Skeletal muscle satellite cell (primary cell): Measurements from ENCODE around the gene PYGB.
"Not testable (repeated sequence)": the region's sequence is repeated elsewhere in the genome, so short reads cannot be mapped to it uniquely, and the experiment has no call there.

Source experiments
- H3K27me3 ChIP-seq: 2 replicates; pipeline ENCODE4 v1.7.0; 2013; ENCODE audit warnings: low read length; ENCODE audit not compliant: control insufficient read depth, insufficient read depth
- H3K36me3 ChIP-seq: 2 replicates; pipeline ENCODE4 v1.7.0; 2013; ENCODE audit warnings: mild to moderate bottlenecking, control low read depth, low read length; ENCODE audit not compliant: insufficient read depth
- H3K4me1 ChIP-seq: 2 replicates; pipeline ENCODE4 v1.7.0; 2013; ENCODE audit warnings: low read length; ENCODE audit not compliant: control insufficient read depth, insufficient read depth
- H3K4me2 ChIP-seq: 2 replicates; pipeline ENCODE4 v1.7.0; 2013; ENCODE audit warnings: mild to moderate bottlenecking, low read length
- H3K4me3 ChIP-seq: 2 replicates; pipeline ENCODE4 v1.7.0; 2013; ENCODE audit warnings: low read length
- H3K9ac ChIP-seq: 2 replicates; pipeline ENCODE4 v1.7.0; 2013; ENCODE audit warnings: mild to moderate bottlenecking, low read depth, low read length, moderate library complexity
- H3K9me3 ChIP-seq: replicated peaks from 2 replicates; pipeline ENCODE4 v1.7.0; 2013; ENCODE audit warnings: mild to moderate bottlenecking, control low read depth, low read length

Gene PYGB

GRCh38 chr20:25321991-25322390 is 74.1 kb downstream of the PYGB start:
- H3K4me1 ChIP-seq, result no peaks in the 10 kb centered on the region
- no peak overlapping the region for H3K9ac ChIP-seq
- H3K36me3 ChIP-seq, result peaks cover 2% of the 10 kb centered on the region
- H3K4me3 ChIP-seq, result no peak overlapping the region
- no peaks in the 10 kb centered on the region for H3K9me3 ChIP-seq
- H3K4me2 ChIP-seq, result no peak overlapping the region
- H3K27me3 ChIP-seq, result no peaks in the 10 kb centered on the region

DNA sequence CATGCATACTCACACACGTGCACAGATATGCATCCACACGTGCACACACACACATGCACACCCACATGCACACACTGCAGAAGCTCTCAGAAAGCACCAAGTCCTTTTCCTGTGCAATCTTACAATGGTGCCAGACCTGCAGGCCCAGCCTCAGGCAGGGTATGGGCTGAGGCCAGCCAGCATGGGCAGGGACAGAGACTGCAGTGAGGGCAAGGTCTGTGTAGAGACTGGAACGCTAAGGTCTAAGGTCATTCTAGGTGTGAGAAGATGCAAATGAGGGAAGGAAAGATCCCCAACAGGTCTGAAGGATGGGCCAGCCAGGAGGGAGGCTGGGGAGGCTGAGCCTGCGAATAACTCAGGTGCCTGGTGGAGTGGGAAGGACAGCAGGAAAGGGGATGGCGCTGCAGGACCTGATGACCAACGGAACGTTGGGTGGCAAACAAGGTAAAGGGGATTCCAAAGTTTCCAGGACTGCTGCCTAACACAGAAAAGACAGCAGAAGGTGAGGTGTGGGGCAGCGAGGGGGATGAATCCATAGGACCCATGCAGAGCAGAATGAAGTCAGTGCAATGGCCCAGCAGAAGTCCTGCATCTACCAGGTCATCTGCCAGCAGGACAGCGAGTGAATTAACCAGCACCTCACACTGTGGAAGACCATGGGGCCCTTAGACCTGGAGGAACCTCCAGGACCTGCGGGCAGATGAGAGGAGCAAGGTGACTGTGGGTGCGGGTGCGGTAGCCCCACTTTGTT is 75.8 kb downstream of the PYGB start:
- Histone ChIP-seq H3K4me3 (no peak overlapping the region), H3K9ac (no peak overlapping the region), H3K36me3 (peaks cover 2% of the 10 kb centered on the region), H3K27me3 (no peaks in the 10 kb centered on the region), H3K4me2 (no peak overlapping the region), H3K9me3 (no peaks in the 10 kb centered on the region), H3K4me1 (peaks cover 4% of the 10 kb centered on the region)

DNA sequence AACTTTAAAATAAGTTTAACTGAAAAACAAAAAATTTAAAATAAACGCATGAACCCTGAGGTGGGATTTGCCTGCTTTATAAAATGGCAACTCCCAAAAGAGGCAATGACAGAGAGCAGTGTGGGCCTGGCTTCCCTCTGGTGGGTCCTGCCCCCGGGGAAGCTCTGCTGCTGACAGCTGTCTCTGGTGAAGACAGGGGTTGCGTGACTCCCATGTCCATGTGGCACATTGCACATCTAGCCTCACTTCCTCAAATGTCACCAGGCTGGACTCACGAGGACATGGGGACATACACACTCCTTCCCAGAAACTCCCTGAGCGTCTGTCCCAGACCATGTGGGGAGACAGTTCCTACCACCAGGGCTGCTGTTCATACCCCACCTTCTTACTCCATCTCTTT is 76.5 kb downstream of the PYGB start:
- no peaks in the 10 kb centered on the region for H3K27me3 ChIP-seq
- H3K9ac ChIP-seq, result no peak overlapping the region
- H3K4me3 ChIP-seq, result no peak overlapping the region
- H3K36me3 ChIP-seq, result peaks cover 2% of the 10 kb centered on the region
- peaks cover 4% of the 10 kb centered on the region for H3K4me1 ChIP-seq
- no peaks in the 10 kb centered on the region for H3K9me3 ChIP-seq
- no peak overlapping the region for H3K4me2 ChIP-seq

GRCh38 chr20:25325073-25325472 is 77.2 kb downstream of the PYGB start:
- Histone ChIP-seq H3K9ac (no peak overlapping the region), H3K4me1 (peaks cover 4% of the 10 kb centered on the region), H3K4me2 (no peak overlapping the region), H3K36me3 (peaks cover 2% of the 10 kb centered on the region), H3K9me3 (no peaks in the 10 kb centered on the region), H3K4me3 (no peak overlapping the region), H3K27me3 (no peaks in the 10 kb centered on the region)

DNA sequence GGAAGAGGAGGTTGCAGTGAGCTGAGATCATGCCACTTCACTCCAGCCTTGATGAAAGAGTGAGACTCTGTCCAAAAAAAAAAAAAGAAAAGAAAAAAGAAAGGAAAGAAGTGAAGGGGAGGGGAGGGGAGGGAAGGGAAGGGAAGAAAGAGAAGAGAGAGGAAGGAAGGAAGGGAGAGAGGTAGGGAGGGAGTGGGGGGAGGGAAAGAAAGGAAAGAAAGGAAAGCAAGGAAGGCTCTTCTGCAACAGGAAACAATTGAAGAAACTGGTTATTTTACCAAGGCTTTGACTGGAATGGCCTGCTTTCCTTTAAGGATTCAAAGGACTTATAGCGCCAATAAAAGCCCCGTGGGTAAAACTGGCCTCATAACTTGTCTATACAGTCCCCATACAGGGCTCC is 78.1 kb downstream of the PYGB start:
- Histone ChIP-seq H3K4me2 (no peak overlapping the region), H3K9me3 (no peaks in the 10 kb centered on the region), H3K36me3 (peaks cover 2% of the 10 kb centered on the region), H3K4me3 (no peak overlapping the region), H3K4me1 (peaks cover 4% of the 10 kb centered on the region), H3K9ac (no peak overlapping the region), H3K27me3 (no peaks in the 10 kb centered on the region)

DNA sequence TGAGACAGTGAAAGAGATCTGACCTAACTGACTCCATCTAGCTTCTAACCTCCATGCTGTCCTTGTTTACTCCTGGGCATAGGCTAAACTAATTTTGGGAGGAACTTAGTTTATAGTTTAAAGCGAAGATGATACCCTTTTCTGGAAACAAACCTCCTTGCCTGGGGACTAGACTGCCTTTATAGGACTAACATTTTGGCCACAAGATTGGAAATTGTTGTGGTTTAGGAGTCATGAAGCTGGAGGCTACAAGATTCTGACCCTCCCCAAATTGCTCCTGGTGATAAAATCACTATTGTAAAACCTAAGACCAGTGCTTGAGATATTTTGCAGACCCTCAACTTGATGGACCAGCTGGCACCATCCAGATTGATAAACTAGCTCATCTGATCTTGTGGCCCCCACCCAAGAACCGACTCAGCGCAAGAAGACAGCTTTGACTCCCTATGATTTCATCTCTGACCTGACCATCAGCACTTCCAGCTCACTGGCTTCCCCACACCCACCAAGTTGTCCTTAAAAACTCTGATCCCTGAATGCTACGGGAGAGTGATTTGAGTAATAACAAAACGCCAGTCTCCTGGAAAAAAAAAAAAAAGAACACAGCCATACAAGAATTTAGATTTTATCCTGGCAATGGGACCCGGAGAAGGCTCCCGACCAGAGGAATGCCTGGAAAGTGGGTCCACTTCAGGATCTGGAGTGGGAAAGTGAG is 79.8 kb downstream of the PYGB start:
- H3K9me3 ChIP-seq, result no peaks in the 10 kb centered on the region
- H3K36me3 ChIP-seq, result peaks cover 2% of the 10 kb centered on the region
- H3K4me2 ChIP-seq, result no peak overlapping the region
- no peak overlapping the region for H3K4me3 ChIP-seq
- H3K9ac ChIP-seq, result no peak overlapping the region
- H3K27me3 ChIP-seq, result no peaks in the 10 kb centered on the region
- peaks cover 4% of the 10 kb centered on the region for H3K4me1 ChIP-seq

DNA sequence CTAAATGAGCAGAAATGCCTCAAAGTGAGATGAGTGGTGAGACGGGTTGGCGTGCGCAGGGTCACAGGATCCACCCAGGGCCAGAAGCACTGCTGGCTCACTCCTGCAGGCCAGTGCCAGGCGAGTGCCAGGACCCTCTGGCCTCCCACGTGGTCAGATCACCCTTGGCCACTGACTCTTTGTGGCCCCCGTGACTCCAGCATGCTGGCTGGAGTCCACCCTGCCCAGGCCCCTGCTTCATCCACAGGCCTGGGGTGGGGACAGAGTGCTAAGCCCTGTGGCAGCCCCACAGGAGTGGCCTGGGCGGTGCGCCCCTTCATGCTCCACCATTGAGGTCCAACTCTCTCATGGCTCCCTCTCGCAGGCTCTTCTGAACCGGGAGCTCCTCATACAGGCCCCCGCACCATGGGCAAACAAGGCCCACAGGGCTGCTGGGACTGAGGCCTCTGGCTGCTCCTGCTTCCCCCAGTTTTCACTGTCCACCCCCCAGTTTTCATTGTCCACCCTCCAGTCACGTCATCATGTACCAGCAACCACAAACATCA is 81.1 kb downstream of the PYGB start:
- Histone ChIP-seq H3K4me3 (no peak overlapping the region), H3K4me2 (no peak overlapping the region), H3K27me3 (no peaks in the 10 kb centered on the region), H3K36me3 (no peaks in the 10 kb centered on the region), H3K9ac (no peak overlapping the region), H3K9me3 (no peaks in the 10 kb centered on the region), H3K4me1 (peaks cover 4% of the 10 kb centered on the region)

- H3K9me3 ChIP-seq, H3K4me1 ChIP-seq, H3K36me3 ChIP-seq, H3K9ac ChIP-seq, H3K27me3 ChIP-seq, H3K4me2 ChIP-seq, H3K4me3 ChIP-seq: not testable (repeated sequence)
These were observed 87.1 kb downstream of the PYGB start for GRCh38 chr20:25334972-25335371.

GRCh38 chr20:25336561-25337422 is 88.9 kb downstream of the PYGB start:
- H3K36me3 ChIP-seq, result peaks cover 4% of the 10 kb centered on the region
- no peak overlapping the region for H3K4me3 ChIP-seq
- no peak overlapping the region for H3K9ac ChIP-seq
- no peaks in the 10 kb centered on the region for H3K9me3 ChIP-seq
- peaks cover 3% of the 10 kb centered on the region for H3K4me1 ChIP-seq
- no peak overlapping the region for H3K4me2 ChIP-seq
- H3K27me3 ChIP-seq, result no peaks in the 10 kb centered on the region

DNA sequence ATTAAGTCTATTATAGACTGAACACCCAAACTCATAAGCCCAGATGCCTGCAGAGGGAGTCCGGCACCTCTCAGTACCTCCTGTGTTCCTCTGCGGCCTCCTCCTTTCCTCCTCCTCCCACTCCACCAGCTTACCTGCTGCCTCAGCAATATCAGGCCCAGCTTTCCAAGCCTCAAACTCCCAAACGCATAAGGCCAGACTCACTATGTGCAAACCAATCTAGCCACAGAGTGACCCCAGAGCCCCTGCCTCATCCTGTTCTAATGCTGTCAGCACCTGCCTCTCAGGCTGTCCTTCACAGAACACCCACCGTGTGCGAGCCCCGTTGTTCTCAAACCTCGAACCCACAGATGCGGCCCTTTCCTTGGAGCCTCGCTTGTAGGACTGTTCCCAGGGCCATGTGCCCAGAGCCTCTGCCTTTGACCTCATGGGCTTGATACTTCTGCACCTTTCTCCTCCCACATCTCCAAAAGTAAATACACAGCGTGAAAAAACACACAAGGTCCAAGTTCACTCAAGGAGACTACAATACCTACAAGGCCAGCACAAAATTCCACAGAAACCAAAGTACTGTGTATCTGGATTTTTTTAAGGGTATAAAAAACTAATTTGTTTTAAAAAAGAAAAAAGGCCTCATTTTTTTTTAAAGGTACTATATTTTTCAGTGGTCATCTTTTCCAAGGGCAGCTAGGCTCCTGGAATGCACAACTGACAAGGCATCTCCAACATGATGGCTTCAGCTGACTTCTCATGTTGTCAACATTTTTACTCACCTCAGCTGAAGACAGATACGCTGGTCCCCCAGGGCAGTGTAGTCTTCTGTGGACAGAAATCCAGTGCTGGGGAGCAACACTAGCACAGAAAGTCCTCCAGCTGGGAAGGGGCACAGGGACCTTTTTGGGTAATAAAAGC is 90.5 kb downstream of the PYGB start:
- Histone ChIP-seq H3K4me2 (no peak overlapping the region), H3K9me3 (no peaks in the 10 kb centered on the region), H3K4me3 (no peak overlapping the region), H3K27me3 (no peaks in the 10 kb centered on the region), H3K9ac (no peak overlapping the region), H3K36me3 (peaks cover 4% of the 10 kb centered on the region), H3K4me1 (peaks cover 3% of the 10 kb centered on the region)
